Upper lobe of right lung (tissue), 1 donor: ENCODE results near the gene TEX261. TPM values are rescaled to one million over a fixed set of nuclear protein-coding genes. Genes with fewer than 3 reads are reported as not detected.

Experiments used
- ATAC-seq: fragments of 200-7000 bp; cut with Tn5 transposase; one replicate; pipeline ENCODE4 v1.9.1; 2020; ENCODE audit warnings: mild to moderate bottlenecking, moderate library complexity
- DNase-seq: peaks from one replicate; pipeline ENCODE4 v3.0.0-alpha.2; 2020
- H3K27ac ChIP-seq: fragments of 200-600 bp; one replicate; pipeline ENCODE4 v1.8.0; 2022
- H3K27me3 ChIP-seq: fragments of 200-600 bp; one replicate; pipeline ENCODE4 v1.8.0; 2022; ENCODE audit warnings: mild to moderate bottlenecking
- H3K36me3 ChIP-seq: fragments of 200-600 bp; one replicate; pipeline ENCODE4 v1.8.0; 2022
- H3K4me1 ChIP-seq: fragments of 200-600 bp; one replicate; pipeline ENCODE4 v1.8.0; 2022
- H3K4me3 ChIP-seq: fragments of 200-600 bp; one replicate; pipeline ENCODE4 v1.8.0; 2022; ENCODE audit warnings: mild to moderate bottlenecking
- H3K9me3 ChIP-seq: fragments of 200-600 bp; one replicate; pipeline ENCODE4 v1.8.0; 2022
- intact Hi-C: fragments of 100-400 bp; cut with DNase I; formaldehyde crosslinking; loops from one replicate; pipeline ENCODE4 v1.11.0; 2022
- total RNA-seq: library from RNA; stranded (reverse); fragmentation: NEBNext Ultra II Directional; extraction: Animal tissue kit (Norgen Biotek cat#: 25700); gene quantifications from one replicate; pipeline ENCODE4 v1.2.1, GENCODE V29; 2021
- TF ChIP-seq, protein P1 (sequence below): fragments of 200-600 bp; IDR thresholded peaks from one replicate; pipeline ENCODE4 v1.8.0; 2022; ENCODE audit warnings: antibody characterized with exemption
- donor health status: DM: no; HTN: yes; CAD: no; lungs with severe emphysema.

Gene TEX261
- total RNA-seq, 1 donor from 2014 or later, result 63.1 TPM

DNA sequence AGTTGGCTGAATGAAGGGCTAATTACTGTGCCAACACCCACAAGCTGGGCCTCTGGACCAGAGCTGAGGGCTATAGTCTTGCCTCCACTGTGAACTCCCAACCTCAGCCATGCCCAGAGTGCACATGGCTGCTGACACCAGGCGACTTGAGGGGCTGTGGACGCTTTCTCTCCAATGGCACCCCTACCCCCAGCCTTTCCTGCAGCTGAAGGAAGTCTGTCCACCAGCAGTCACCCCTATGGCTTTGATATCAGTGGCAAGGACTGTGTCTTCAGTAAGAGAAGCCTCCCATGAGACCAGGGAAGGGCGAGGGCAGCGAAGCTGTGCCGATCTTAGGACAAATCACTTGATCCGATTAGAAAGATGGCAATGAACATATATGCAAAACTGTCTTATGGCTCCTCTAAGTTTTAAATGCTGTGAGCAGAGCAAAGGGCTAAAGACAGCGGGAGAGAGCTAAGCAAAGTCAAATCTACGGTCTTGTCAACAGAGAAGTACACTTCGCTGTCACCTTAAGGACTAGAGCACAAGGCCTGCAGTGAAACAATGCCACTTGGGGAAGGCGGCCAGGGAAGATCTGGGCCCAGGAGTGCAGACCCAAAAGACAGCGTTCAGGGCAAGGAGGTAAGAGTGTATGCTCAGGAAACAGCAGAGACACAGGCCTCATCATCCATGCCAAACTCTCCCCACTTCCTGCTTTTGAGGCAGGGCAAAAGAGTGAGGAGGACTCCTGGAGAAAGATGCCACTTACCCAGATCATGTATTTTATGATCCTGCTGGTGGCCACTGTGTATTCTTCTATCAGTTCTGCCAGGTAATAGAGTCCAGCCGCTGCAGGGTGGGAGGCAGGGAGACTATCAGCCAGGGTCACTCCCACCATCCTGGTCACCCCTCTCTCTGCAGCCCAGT is 1.5 kb downstream of the TEX261 start:
- peaks cover 38% of the 10 kb centered on the region for H3K36me3 ChIP-seq
- peak; percentile 38 for DNase-seq
- intact Hi-C loops, result no loop called here
- H3K4me3 ChIP-seq, result peak overlapping the region; percentile 96
- no peak overlapping the region for H3K27ac ChIP-seq
- no peaks in the 10 kb centered on the region for H3K9me3 ChIP-seq
- TF ChIP-seq, protein P1, sequence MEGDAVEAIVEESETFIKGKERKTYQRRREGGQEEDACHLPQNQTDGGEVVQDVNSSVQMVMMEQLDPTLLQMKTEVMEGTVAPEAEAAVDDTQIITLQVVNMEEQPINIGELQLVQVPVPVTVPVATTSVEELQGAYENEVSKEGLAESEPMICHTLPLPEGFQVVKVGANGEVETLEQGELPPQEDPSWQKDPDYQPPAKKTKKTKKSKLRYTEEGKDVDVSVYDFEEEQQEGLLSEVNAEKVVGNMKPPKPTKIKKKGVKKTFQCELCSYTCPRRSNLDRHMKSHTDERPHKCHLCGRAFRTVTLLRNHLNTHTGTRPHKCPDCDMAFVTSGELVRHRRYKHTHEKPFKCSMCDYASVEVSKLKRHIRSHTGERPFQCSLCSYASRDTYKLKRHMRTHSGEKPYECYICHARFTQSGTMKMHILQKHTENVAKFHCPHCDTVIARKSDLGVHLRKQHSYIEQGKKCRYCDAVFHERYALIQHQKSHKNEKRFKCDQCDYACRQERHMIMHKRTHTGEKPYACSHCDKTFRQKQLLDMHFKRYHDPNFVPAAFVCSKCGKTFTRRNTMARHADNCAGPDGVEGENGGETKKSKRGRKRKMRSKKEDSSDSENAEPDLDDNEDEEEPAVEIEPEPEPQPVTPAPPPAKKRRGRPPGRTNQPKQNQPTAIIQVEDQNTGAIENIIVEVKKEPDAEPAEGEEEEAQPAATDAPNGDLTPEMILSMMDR, result no peak
- H3K4me1 ChIP-seq, result peaks cover 14% of the 10 kb centered on the region
- H3K27me3 ChIP-seq, result no peaks in the 10 kb centered on the region
- ATAC-seq, result no peak

DNA sequence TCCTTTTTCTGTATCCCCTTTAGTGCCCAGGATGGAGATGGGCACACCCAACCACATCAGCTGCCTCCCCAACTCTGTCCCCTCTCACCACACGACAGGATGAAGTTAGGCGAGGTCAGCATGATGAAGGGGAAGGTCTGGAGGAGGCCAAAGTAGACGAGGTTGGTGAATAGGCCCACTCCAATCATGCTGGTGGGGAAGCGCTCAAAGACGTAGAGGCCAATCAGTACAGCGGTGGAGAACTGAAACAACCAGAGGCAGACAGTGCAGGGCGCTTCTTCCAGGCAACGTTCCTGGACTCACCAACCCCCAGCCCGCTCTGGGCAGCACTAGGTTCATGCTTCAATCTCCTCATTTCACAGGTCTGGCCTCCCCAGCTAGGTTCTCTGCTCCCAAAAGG is 2.9 kb downstream of the TEX261 start:
- Histone ChIP-seq H3K27ac (no peak overlapping the region), H3K36me3 (peaks cover 52% of the 10 kb centered on the region), H3K9me3 (no peaks in the 10 kb centered on the region), H3K4me1 (peaks cover 14% of the 10 kb centered on the region), H3K27me3 (no peaks in the 10 kb centered on the region), H3K4me3 (no peak overlapping the region)
- ATAC-seq, result no peak
- intact Hi-C loops, result no loop called here
- peak; percentile 29 for DNase-seq
- TF ChIP-seq, protein P1, result no peak

DNA sequence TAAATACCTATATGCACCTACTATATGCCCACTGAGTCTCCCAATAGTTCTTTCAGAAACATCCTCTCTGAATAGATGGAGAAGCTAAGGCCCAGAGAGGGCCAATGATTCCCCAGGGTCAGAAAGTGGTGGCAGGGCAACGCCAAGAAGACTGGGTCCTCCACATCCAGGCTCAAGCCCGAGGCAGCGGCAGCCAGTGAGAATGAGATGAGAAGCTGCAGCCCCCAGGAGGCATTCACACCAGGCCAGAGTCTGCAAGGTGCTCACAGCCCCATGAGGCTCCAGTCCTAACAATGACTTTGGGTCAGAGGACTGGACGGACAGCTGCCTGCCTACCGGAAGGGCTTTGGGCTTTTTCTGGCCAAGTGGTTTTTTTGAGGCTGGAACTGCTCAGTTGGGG is 3.5 kb downstream of the TEX261 start:
- no peaks in the 10 kb centered on the region for H3K27me3 ChIP-seq
- peaks cover 14% of the 10 kb centered on the region for H3K4me1 ChIP-seq
- ATAC-seq (no peak), DNase-seq (peak; percentile 18)
- TF ChIP-seq, protein P1, result no peak
- H3K4me3 ChIP-seq, result no peak overlapping the region
- no peaks in the 10 kb centered on the region for H3K9me3 ChIP-seq
- H3K36me3 ChIP-seq, result peaks cover 58% of the 10 kb centered on the region
- H3K27ac ChIP-seq, result no peak overlapping the region
- intact Hi-C loops, result no loop called here

DNA sequence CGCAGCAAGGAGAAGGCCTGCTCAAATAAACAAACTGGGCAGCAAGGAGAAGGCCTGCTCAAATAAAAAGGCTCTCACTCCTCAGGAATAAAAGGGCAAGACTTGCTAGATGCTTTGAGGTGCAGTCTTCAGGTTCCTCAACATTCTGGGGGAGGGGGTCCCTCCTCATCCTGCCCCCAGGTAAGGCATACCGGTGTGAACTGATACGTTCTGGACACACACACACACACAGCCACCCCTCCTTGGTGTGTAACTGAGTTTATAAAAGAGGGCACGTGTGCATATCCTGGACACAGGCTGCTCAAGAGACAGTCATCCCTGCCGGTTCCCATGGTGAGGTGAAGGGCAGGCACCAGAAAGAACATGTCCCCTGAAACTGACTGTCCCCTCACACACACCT is 4.5 kb downstream of the TEX261 start:
- TF ChIP-seq, protein P1, result no peak
- no peak overlapping the region for H3K27ac ChIP-seq
- DNase-seq (no peak), ATAC-seq (no peak)
- no peaks in the 10 kb centered on the region for H3K27me3 ChIP-seq
- intact Hi-C loops, result no loop called here
- peaks cover 63% of the 10 kb centered on the region for H3K36me3 ChIP-seq
- H3K4me1 ChIP-seq, result peaks cover 14% of the 10 kb centered on the region
- no peak overlapping the region for H3K4me3 ChIP-seq
- H3K9me3 ChIP-seq, result no peaks in the 10 kb centered on the region

DNA sequence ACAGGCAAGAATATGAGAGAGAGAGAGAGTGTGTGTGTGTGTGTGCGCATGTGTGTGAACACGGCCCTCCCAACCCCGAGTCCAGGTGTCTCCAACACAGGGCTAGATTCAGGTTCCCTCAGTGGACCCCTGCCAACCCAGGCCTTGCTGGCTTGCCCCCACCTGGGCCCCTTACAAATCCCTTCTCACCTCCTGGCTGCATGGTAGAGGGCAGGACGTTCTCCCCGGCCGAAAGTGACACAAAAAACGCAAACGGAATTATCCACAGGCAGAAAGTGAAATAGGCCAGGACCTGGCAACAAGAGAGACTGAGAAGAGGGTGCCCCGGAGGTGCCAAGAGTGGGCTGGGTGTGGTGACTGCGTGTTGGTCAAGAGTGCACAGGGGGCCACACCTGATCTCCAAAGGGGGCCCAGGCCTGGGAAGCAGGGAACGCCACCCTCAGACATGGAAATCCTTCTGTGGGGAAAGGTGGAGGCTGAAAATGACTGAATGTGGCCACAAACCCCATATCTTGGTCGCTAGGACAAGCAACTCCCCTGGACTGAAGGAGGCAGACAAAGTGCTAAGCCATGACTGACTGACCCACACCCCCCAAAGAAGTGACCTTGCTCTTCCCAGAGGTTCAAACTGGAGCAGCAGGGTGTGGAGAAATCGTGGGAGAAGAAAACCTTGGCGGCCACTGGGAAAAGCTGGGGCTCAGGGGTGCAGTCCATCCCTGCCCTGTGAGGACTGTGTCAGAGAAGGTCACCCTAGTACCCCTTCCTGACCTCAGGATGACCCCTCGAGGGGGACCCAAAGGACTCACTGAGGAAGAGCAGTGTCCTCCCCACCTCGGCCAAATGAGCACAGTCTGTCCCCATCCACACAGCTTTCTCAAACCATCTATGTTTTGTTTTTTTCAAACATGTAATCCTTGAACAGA is 5.7 kb downstream of the TEX261 start:
- Histone ChIP-seq H3K27ac (no peak overlapping the region), H3K27me3 (no peaks in the 10 kb centered on the region), H3K4me1 (peaks cover 14% of the 10 kb centered on the region), H3K4me3 (no peak overlapping the region), H3K36me3 (peaks cover 63% of the 10 kb centered on the region), H3K9me3 (no peaks in the 10 kb centered on the region)
- intact Hi-C loops, result no loop called here
- DNase-seq (peak; percentile 36), ATAC-seq (no peak)
- TF ChIP-seq, protein P1, result no peak
